Duodenal mucosa (tissue), 2 donors: ENCODE data around the gene TMEM201.

Source experiments
- H3K27ac ChIP-seq: one replicate; pipeline ENCODE4 v1.7.0; 2013; ENCODE audit warnings: low read depth, low read length
- H3K27me3 ChIP-seq, 2 donors: one replicate each; pipeline ENCODE4 v1.7.0; 2013; ENCODE audit warnings: low read length in 2 of 2, control low read depth in 1 of 2; ENCODE audit not compliant: insufficient read depth in 2 of 2, control insufficient read depth in 1 of 2
- H3K36me3 ChIP-seq, 2 donors: one replicate each; pipeline ENCODE4 v1.7.0; 2013; ENCODE audit warnings: low read length in 2 of 2, control low read depth in 1 of 2; ENCODE audit not compliant: insufficient read depth in 2 of 2, control insufficient read depth in 1 of 2
- H3K4me1 ChIP-seq, 2 donors: one replicate each; pipeline ENCODE4 v1.7.0; 2013; ENCODE audit warnings: low read length in 2 of 2, control low read depth in 1 of 2; ENCODE audit not compliant: insufficient read depth in 2 of 2, control insufficient read depth in 1 of 2
- H3K4me3 ChIP-seq, 2 donors: one replicate each; pipeline ENCODE4 v1.7.0; 2013; ENCODE audit warnings: low read length in 2 of 2, low read depth in 1 of 2
- H3K9ac ChIP-seq, 2 donors: one replicate each; pipeline ENCODE4 v1.7.0; 2013; ENCODE audit warnings: low read length in 2 of 2, low read depth in 1 of 2
- H3K9me3 ChIP-seq, 2 donors: one replicate each; pipeline ENCODE4 v1.7.0; 2013; ENCODE audit warnings: low read length in 2 of 2, control low read depth in 1 of 2; ENCODE audit not compliant: control insufficient read depth in 1 of 2

Gene TMEM201

GRCh38 chr1:9588551-9589143 is at the start of gene TMEM201:
TMEM201 (plus strand) TSS chr1:9588911; CDS start chr1:9588931, 20 bp downstream.
- Histone ChIP-seq H3K9me3 (no peaks in the 10 kb centered on the region), H3K27me3 (no peaks in the 10 kb centered on the region), H3K36me3 (no peaks in the 10 kb centered on the region), H3K4me1 (peaks cover 13 to 24% of the 10 kb centered on the region in 2 donors), H3K4me3 (peak within 1 kb of the TSS; percentile 68 to 76), H3K27ac (no peak within 1 kb of the TSS), H3K9ac (peak within 1 kb of the TSS; percentile 58 to 69)

GRCh38 chr1:9539165-9539828 is 49.4 kb upstream of the TMEM201 start, which contains the start of gene SLC25A33:
SLC25A33 (plus strand) TSS chr1:9539465; CDS start chr1:9539692, 227 bp downstream.
- Histone ChIP-seq H3K4me1 (peaks cover 18% of the 10 kb centered on the region in 2 donors), H3K27me3 (no peaks in the 10 kb centered on the region), H3K36me3 (no peaks in the 10 kb centered on the region), H3K9ac (peak within 1 kb of the TSS; percentile 44 to 70), H3K27ac (peak within 1 kb of the TSS; percentile 80), H3K9me3 (no peaks in the 10 kb centered on the region), H3K4me3 (peak within 1 kb of the TSS; percentile 61 to 88)

GRCh38 chr1:9539829-9540550 is 48.7 kb upstream of the TMEM201 start:
- peak overlapping the region; percentile 44 to 70 for H3K9ac ChIP-seq
- H3K27ac ChIP-seq, result peak overlapping the region; percentile 80
- peak overlapping the region; percentile 61 to 88 for H3K4me3 ChIP-seq
- H3K9me3 ChIP-seq, result no peaks in the 10 kb centered on the region
- peaks cover 18% of the 10 kb centered on the region in 2 donors for H3K4me1 ChIP-seq
- H3K27me3 ChIP-seq, result no peaks in the 10 kb centered on the region
- H3K36me3 ChIP-seq, result no peaks in the 10 kb centered on the region

GRCh38 chr1:9542430-9542829 is 46.3 kb upstream of the TMEM201 start:
- peak overlapping the region in 1 of 2 donors; percentile 15 for H3K9ac ChIP-seq
- H3K9me3 ChIP-seq, result no peaks in the 10 kb centered on the region
- no peak overlapping the region for H3K4me3 ChIP-seq
- H3K27me3 ChIP-seq, result no peaks in the 10 kb centered on the region
- H3K4me1 ChIP-seq, result peaks cover 18% of the 10 kb centered on the region in 2 donors
- no peak overlapping the region for H3K27ac ChIP-seq
- no peaks in the 10 kb centered on the region for H3K36me3 ChIP-seq

- Histone ChIP-seq H3K27ac (no peak overlapping the region), H3K27me3 (no peaks in the 10 kb centered on the region), H3K36me3 (no peaks in the 10 kb centered on the region), H3K9me3 (no peaks in the 10 kb centered on the region), H3K4me1 (peaks cover 7% of the 10 kb centered on the region in 2 donors), H3K9ac (no peak overlapping the region), H3K4me3 (no peak overlapping the region)
Measured at GRCh38 chr1:9544926-9545325, 43.8 kb upstream of the TMEM201 start.

- H3K27ac ChIP-seq, result no peak overlapping the region
- H3K4me1 ChIP-seq, result no peaks in the 10 kb centered on the region
- no peak overlapping the region for H3K4me3 ChIP-seq
- H3K9ac ChIP-seq, result no peak overlapping the region
- no peaks in the 10 kb centered on the region for H3K27me3 ChIP-seq
- peaks cover 0 to 1% of the 10 kb centered on the region in 2 donors for H3K36me3 ChIP-seq
- H3K9me3 ChIP-seq, result no peaks in the 10 kb centered on the region
Measured at GRCh38 chr1:9549955-9550546, 38.7 kb upstream of the TMEM201 start.

- H3K9ac ChIP-seq, result no peak overlapping the region
- peaks cover 0 to 20% of the 10 kb centered on the region in 2 donors for H3K36me3 ChIP-seq
- no peaks in the 10 kb centered on the region for H3K4me1 ChIP-seq
- no peak overlapping the region for H3K4me3 ChIP-seq
- H3K27me3 ChIP-seq, result no peaks in the 10 kb centered on the region
- H3K27ac ChIP-seq, result no peak overlapping the region
- no peaks in the 10 kb centered on the region for H3K9me3 ChIP-seq
Measured at GRCh38 chr1:9551984-9552383, 36.7 kb upstream of the TMEM201 start.

- Histone ChIP-seq H3K27me3 (no peaks in the 10 kb centered on the region), H3K36me3 (peaks cover 0 to 35% of the 10 kb centered on the region in 2 donors), H3K4me1 (no peaks in the 10 kb centered on the region)
Measured at GRCh38 chr1:9553736-9554144, 35.0 kb upstream of the TMEM201 start.

GRCh38 chr1:9555942-9556341 is 32.8 kb upstream of the TMEM201 start:
- no peak overlapping the region for H3K9ac ChIP-seq
- H3K9me3 ChIP-seq, result no peaks in the 10 kb centered on the region
- H3K27me3 ChIP-seq, result no peaks in the 10 kb centered on the region
- H3K27ac ChIP-seq, result no peak overlapping the region
- no peak overlapping the region for H3K4me3 ChIP-seq
- H3K36me3 ChIP-seq, result peaks cover 0 to 35% of the 10 kb centered on the region in 2 donors
- peaks cover 0 to under 1% of the 10 kb centered on the region in 2 donors for H3K4me1 ChIP-seq

More at GRCh38 chr1:9553736-9554144, 35.0 kb upstream of the TMEM201 start:
- Histone ChIP-seq H3K4me3 (no peak overlapping the region), H3K9ac (no peak overlapping the region), H3K27ac (no peak overlapping the region), H3K9me3 (no peaks in the 10 kb centered on the region)
